GM19025 (cell line): ENCODE results near the gene RAPGEF4.

Experiments used
- ATAC-seq: cut with Tn5 transposase; IDR thresholded peaks from one replicate; pipeline ENCODE4 v1.9.1; 2021; ENCODE audit warnings: mild to moderate bottlenecking, low read depth, moderate library complexity; ENCODE audit not compliant: unreplicated experiment

RAPGEF4 gene

DNA sequence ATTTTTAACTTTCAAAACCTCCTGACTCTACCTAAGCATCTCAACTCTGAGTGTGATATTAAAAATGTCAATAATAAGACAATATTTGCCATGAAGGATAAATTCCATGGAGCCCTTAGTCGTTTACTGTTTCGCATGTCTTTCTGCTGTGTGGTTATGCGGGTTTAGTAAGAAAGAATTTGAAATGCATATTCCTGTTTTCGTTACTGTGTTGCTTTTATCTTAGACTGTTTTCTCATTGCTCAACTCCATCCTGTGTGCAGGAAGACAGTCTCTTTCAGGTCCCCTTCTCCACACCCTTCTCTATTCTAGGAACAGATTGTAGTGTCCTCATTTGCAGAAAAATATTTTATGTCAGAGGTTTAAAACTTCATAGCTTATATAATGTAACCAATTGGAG is 257.5 kb downstream of the RAPGEF4 start:
- no peak for ATAC-seq

DNA sequence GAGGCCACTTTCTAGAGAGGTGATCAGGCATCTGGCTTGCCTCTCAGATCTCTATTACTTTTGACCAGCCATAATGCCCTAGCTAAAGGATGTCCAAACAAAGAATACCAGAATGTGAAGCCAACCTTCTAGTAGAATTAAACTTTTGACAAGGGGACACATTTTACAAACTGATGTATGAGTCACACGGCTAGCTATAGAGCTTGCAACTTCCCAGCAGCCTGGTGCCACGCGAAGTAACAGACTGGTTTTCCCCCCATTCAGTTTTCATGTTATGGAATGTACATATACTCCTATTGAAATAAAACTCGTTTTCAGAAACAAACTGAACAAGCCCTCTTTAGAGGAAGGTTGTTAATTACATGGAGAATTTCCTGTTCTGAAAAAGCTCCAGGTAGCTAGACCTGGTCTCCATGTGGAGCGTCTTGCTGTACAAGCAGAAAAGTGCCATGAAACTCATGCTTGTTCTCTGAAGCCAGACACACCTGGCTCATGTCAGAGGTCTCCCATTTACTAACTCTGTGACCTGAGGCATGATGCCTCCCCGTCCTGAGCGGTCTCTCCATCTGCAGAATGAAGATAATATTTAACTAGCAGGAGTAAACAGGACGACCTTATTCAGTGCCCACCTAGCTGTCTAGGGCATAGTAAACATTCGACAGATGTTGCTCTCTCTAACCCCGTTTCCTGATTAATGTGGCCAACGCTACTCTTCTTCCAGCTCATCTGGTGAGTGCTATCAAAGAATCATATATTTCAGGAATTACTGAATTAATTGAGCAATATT is 258.5 kb downstream of the RAPGEF4 start:
- ATAC-seq = no peak

DNA sequence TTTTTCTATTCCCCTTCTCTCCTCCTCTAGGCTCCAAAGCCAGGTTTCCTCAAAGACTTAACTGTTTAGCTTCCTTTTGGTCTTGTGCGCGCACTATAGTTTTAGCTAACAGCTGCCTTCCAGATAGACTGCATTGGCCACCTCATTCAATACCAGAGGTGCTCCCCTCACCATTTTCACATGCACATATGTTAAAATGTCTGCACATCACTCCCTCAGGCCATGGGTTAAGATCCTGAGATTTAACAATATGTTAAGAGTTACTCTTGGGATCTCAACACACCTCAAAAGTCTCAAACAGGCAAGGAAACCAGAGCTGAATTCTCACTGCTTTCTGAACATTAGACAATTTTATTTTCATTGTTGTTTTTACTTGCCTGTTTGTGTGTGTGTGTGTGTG is 259.2 kb downstream of the RAPGEF4 start:
- ATAC-seq = no peak

DNA sequence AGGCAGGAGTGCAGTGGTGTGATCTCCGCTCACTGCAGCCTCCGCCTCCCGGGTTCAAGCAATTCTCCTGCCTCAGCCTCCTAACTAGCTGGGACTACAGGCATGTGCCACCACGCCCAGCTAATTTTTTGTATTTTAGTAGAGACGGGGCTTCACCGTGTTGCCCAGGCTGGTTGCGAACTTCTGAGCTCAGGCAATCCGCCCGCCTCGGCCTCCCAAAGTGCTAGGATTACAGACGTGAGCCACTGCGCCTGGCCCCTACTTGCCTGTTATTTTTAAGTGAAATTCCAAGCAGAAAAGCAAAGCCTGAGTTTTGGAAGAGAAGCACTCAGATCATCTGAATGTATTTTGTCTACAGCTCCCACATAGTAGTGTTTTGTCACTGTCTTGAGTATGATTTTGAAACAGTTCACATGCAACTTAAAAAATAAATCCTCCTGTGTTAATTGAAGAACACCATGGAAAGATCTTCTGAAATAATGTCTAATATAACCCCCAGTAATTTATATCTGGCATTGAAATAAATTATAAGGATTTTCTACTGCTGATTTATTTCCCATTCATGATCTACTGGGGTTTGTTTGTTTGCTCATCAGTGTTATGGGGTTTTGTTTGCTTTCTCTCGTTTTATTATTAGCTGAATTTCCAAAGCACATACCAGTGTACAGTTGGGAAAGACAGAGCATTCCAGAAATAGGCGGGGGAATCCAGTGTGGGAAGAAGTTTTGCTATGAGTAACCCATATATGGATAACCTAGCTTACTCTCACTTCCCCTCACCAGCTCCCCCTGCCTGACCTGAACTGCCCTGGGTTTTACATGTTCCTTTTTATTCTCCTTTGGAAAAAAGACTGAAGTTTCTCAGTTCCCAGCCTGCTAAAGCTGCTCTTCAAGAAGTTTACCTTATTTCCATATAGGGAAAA is 259.9 kb downstream of the RAPGEF4 start:
- ATAC-seq = no peak

DNA sequence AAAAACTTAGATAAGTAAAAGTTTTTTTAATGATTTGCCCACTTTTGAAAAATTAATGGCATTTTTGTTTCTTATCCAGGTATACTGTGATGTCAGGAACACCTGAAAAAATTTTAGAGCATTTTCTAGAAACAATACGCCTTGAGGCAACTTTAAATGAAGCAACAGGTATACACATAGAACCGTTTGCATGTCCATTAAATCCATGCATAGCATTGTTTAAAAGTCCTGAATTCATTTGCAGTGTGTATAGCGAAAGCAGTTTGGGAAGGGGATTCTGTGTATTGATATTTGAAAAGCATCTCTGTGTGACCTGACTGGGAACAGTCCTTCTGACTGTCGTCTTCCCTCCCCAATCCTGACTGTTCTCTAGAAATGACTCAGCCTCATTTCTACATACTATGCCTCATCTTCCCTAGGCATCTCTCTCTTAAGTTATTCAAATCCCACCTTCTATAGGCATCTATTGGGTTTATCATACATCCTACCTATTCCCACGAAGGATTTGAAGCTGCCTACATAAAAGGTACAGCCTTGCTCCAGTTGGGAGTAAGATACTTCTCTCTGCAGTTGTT is 260.8 kb downstream of the RAPGEF4 start:
- no peak for ATAC-seq

DNA sequence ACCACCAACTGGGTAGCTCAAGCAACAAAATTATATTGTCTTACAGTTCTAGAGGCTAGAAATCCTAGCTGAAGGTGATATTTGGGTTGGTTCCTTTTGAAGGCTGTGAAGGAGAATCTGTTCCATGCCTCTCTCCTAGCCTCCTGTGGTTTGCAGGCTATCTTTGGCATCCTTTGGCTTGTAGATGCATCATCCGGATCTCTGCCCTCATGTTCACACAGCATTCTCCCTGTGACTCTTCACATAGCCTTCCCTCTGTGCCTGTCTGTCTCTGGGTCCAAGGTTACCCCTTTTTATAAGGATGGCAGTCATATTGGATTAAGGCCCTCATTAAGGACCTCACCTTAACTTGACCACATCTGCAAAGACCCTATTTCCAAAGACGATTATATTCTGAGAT is 261.4 kb downstream of the RAPGEF4 start:
- ATAC-seq = no peak

DNA sequence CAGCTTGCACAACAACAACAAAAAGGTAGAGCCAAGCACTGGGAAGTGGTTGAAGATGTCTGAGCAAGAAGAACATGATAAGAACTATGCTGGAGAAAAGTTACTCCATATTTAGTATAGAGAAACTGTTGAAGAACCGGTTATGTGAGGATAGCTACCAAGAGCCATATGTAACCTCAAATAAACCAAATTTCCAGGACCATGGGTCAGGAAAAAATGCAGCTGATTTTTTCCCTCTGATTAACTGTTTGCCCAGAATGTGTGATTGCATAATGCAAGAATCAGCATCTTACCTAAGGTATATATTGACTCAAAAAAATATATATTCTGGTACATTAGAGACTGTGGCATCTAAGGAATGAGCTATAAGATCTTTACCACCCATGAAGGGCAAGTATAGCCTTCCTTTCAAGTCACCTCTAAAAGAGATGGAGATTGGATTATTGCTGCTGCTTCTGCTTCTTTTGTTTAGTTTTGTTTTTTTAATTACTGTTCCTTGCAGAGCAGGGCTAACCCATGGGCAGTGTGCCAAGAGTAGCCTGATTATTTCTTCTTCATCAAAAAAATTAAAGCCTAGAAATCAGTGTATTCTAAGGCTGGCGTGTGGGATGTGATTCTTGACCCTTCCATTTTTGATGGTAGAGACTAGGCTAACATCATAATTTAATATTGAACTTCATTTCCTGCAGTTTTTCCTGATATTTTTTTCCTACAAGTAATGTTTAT is 263.1 kb downstream of the RAPGEF4 start:
- ATAC-seq = no peak

DNA sequence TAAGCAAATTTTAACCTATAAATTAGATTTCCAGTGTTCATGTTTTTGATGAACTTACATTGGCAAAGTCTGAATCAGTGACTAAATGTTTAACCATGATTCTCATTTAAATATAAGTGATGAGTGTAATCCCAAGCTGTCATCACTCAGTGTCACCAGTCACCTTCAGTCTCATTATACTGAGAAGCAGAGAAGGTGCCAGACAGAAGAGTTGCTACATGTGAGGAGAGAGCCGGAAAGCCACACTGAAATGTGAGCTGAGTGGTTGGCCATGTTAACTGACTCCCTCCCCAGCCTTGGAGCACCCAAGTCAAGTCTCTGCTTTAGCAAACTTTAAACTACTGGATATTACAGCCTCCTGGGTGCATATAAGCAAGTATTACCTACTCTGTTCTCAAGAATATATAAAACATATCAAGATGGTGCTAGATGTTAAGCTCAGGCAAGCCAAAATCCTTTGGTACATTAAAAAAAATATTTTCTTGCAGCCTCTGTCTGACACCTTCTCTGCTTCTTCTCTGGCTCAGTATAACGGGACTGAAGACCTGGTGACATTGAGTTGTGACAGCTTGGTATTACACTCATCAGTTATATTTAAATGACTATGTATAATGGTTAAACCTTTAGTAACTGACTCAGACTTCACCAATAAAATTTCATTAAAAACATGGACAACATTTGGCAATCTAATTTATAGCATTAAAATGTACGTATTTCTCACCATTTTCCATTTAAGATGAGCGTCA is 264.2 kb downstream of the RAPGEF4 start:
- ATAC-seq = no peak

DNA sequence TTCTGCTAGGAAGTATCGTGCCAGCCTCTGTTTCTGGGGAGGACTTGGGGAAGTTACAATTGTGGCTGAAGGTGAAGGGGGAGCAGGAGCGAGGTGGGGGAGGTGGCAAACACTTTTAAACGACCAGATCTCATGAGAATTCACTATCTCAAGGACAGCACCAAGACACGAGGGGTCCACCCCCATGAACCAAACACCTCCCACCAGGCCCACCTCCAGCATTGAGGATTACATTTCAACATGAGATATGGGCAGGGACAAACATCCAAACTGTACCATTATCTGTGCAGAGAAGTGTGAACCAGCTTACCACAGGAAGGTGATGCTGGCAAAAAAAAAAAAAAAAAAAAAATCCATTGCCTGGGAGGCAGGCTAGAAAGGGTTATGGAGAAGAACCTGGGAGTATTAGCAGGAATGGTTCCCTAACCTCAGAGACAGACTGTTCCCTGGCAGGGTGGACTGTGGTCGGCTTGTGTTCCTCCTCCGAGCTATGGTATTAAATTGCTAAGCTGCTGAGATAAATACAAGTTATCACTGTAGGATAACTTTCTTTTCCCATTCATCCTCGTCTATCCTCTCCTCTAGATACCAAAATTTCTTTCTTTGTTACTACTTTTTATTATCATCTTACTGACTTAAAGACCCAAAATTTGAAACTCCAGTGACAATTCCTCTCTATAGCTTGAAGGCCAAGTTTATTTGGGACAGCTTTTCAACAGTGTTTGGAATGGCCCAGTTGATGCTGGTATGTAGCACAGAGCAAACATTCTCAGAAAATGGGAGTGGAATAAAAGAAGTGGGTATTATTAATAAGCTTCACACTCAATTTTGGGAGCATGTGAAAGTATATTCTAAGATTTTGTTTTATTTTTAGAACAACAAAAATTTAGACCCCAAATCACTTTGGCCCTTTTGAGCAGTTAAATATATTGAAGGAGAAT is 266.3 kb downstream of the RAPGEF4 start:
- no peak for ATAC-seq

DNA sequence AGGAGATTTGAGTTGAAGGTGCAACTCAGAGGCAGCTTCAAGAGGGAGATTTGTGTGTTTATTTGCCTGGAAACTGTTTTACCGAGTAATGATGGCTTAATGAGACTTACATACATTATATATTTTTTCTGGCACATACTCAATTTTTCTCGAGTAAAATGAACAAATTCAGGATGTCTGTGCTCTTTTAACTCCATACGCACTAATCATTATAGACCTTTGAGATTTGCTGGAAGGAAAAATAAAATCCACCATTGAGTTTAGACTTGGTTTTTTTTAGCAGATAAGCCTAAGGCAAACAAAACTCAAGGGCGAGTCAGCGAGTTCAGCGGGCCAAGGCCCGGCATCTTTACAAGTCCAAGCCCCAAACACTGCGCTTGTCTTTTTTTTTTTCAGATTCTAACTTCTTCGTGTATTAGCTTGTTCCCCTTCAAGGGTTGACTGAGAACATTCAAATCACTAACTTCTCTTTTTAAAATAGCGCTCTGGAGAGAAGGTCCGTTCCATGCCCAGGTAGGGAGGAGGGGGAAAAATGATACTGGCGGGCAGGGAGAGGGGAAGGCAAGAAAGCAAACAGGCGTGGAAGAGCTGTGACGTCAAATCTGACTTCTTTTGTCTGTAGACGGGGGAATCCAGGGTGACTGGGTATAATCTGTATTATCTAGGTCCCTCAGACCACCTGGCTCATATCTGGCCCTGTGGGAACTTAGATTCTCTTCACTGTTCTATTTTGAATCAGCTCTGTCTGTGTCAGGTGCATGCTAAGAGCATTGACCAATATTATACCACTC is 267.3 kb downstream of the RAPGEF4 start:
- no peak for ATAC-seq

DNA sequence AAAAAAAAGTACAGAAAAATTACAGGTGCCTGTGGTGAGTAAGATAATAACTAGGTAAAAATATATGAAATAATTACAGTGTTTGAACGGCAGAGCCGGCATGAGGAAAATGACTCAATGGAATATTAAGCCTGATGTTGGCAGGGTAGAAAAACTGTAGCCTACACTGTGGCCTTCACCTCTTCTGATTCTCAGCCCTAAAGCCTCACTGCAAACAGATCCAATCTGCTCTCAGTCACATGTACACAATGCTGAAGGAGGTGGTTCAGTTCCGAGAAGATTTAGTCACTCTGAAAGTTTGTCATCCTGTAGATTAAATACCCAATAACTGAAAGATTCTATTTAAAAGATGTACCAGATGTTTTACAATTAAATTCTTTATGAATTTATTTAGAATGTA is 273.1 kb downstream of the RAPGEF4 start:
- ATAC-seq = no peak

DNA sequence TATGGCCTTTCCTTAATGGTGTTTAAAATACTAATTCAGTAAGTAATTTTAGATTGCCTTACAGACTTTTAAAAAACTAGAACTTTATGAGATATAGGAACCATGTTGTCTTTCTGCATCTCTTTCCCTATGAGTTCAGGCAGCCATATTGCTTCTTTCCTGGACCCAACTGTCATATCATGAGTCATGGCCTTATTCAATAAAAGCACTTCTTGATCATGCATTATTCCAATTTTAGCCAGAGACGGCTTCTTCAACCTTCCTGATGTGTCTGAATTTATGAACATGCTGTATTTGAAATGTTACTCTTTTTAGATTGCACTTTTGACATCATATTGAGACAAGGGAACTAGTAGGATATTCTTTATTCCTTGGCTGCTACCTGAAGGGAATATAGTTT is 274.6 kb downstream of the RAPGEF4 start:
- no peak for ATAC-seq

DNA sequence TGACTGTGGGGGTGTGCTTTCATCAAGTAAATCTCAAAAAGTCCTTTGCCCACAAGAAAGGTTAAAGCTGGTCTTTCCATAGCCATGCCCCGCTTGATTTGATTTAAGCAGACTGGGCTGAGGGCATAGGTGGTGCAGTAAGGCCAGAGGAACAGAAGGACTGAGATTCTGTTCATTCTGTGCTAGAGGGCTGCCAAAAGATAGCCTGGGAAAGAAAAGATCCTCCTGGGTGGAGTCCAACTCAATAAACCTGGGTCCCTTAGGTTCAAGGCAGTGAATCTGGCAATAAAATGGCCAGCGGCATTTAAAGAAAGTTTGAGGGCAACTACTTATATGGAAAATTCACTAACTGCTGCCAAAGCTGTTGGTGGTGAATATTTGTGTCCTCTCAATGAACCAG is 280.8 kb downstream of the RAPGEF4 start:
- no peak for ATAC-seq

DNA sequence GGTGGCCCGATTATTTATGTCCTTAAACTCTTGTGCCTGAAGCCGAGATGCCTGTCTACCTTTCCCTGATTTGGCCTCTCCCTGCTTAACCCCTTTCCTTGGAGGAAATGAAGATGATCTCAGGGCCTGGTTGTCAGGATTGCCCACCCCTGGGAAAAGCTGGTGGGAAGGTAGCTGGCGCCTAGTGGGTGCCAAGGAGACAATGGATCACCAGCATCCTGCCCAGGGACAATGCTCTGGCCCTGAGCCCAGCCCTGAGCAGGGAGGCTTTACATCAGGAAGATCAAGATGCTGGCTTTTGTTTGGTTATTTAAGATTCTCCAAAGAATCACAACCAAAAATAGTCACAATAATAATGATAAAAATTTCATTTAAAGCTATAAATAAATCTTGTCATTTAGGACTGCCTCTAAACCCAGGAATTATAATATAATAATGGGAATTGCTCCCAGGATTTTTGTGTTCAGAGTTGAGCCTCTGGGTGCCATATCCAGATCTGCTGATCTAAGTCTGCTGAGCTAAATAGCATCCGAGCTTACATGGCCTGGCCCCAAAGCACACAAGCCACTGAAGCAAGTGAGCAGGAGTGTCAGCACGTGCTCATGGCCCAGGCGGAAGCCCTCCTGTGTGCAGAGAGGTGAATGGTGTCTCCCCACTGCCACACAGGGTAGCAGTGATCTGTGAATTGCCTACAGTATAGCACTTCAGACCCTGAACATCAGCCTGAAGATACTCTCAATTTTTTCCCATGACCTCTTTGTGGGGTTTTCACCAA is 282.2 kb downstream of the RAPGEF4 start:
- no peak for ATAC-seq

DNA sequence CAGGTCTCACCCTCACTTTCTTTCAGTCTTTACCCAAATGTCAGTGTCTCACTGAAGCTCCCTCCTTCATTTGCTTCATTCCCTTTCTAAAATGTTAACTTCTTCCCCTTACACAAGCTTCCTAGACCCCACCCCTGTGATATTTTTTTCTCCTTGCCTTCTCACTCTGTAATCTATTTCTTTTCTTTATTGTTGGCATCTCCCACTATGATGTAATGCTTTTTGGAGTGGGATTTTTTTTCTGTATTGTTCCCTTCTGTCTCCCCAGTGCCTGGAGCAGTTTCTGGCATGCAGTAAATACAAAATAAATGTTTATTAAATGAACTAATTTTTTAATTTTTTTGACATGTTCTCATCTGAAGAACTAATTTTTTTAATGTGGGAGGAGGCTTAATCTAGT is 284.1 kb downstream of the RAPGEF4 start:
- no peak for ATAC-seq

DNA sequence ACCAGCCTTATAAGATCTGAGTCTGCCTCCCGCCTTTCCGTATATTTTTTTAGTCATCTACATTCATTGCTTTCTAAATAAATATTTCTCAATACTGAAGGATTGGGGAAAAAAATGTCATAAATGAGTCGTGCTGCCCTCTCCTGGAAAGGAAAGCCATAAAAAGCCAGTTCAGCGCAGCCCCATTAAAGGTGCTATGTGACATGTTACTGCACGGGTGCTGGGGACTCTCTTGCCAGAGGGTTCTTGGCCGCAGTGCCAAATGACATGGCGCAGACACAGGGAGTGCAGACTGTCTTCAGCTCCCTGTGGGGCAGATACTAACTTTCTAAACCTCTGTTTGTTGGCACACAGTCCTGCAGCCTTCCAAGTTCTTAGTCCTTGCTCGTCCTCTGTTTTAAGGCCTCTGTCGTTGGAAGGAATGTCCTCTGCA is 286.3 kb downstream of the RAPGEF4 start:
- no peak for ATAC-seq

DNA sequence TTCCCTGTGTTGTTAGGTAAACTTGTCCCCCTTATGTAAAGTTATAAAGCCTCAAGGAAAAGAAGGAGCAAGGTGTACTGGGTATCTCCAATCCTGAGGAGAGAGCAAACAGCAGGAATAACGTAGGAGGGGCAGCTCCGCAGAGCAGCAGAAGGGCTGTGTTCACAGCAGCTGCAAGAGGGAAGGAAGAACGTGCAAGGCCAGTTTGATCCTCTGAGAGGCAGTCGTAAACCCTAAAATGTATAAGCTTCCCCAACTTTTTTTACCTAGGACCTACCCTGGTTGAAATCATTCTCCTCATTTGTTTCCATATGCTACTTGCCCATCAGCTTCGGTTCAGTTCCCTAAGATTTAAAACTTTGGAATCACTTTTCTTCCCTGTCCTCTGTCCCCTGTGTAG is 288.1 kb downstream of the RAPGEF4 start:
- no peak for ATAC-seq
